GM12878 (cell line): ENCODE data around the gene EEF1A1. TPM values are rescaled to one million over a fixed set of nuclear protein-coding genes. Genes with fewer than 3 reads are reported as not detected.
A peak's percentile ranks its signal among the peaks of the same experiment; 100 is the strongest.

Source experiments
- BHLHE40 ChIP-seq, 2 experiments: fragments of 450-650 bp in 1 of 2; IDR thresholded peaks; 2 replicates each; pipeline ENCODE4 v1.6.1; 2011 to 2017; ENCODE audit warnings: low read depth in 2 of 2, borderline replicate concordance in 1 of 2, improper control_type of control experiment in 1 of 2, low read length in 1 of 2, mild to moderate bottlenecking in 1 of 2
- CBFB ChIP-seq: IDR thresholded peaks from 2 replicates; pipeline ENCODE4 v1.6.1; 2016; ENCODE audit warnings: antibody characterized with exemption, low read depth
- CHD4 ChIP-seq: fragments of 200-600 bp; sonication (generic); IDR thresholded peaks from 2 replicates; pipeline ENCODE4 v1.6.1; 2016; ENCODE audit warnings: mild to moderate bottlenecking
- ESRRA ChIP-seq: IDR thresholded peaks from 2 replicates; pipeline ENCODE4 v1.6.1; 2012; ENCODE audit warnings: mild to moderate bottlenecking, low read length, improper control_type of control experiment
- FOXM1 ChIP-seq: IDR thresholded peaks from 2 replicates; pipeline ENCODE4 v1.6.1; 2012; ENCODE audit warnings: low read depth, mild to moderate bottlenecking, inconsistent platforms, low read length, moderate library complexity
- GABPA ChIP-seq: IDR thresholded peaks from 2 replicates; pipeline ENCODE4 v1.6.1; 2014; ENCODE audit warnings: antibody characterized with exemption, low read depth, mild to moderate bottlenecking, inconsistent platforms
- KDM1A ChIP-seq: fragments of 200-600 bp; sonication (generic); IDR thresholded peaks from 2 replicates; pipeline ENCODE4 v1.6.1; 2016; ENCODE audit warnings: borderline replicate concordance
- MEF2B ChIP-seq: fragments of 450-650 bp; IDR thresholded peaks from 2 replicates; pipeline ENCODE4 v1.6.1; 2018; ENCODE audit warnings: mild to moderate bottlenecking, moderate library complexity; ENCODE audit not compliant: partially characterized antibody, poor library complexity, severe bottlenecking
- PML ChIP-seq: IDR thresholded peaks from 2 replicates; pipeline ENCODE4 v1.6.1; 2012; ENCODE audit warnings: low read length, inconsistent platforms
- POLR2AphosphoS5 ChIP-seq: IDR thresholded peaks from 2 replicates; pipeline ENCODE4 v1.6.1; 2011; ENCODE audit warnings: mild to moderate bottlenecking, low read length, inconsistent platforms
- SRF ChIP-seq, 2 experiments: IDR thresholded peaks; 2 replicates each; pipeline ENCODE4 v1.6.1; 2011; ENCODE audit warnings: low read depth in 2 of 2, low read length in 2 of 2, mild to moderate bottlenecking in 1 of 2, moderate library complexity in 1 of 2
- SUZ12 ChIP-seq: fragments of 200-600 bp; sonication (generic); IDR thresholded peaks from one replicate; pipeline ENCODE4 v1.6.1; 2018; ENCODE audit warnings: antibody characterized with exemption, mild to moderate bottlenecking; ENCODE audit not compliant: unreplicated experiment
- TAF1 ChIP-seq: IDR thresholded peaks from 2 replicates; pipeline ENCODE4 v1.6.1; 2011; ENCODE audit warnings: mild to moderate bottlenecking, low read depth, low read length, borderline replicate concordance
- TCF12 ChIP-seq: IDR thresholded peaks from 2 replicates; pipeline ENCODE4 v1.6.1; 2011; ENCODE audit warnings: low read depth, mild to moderate bottlenecking, low read length
- YY1 ChIP-seq: IDR thresholded peaks from 2 replicates; pipeline ENCODE4 v1.6.1; 2011; ENCODE audit warnings: low read depth, mild to moderate bottlenecking, low read length
- ZNF24 ChIP-seq: fragments of 450-650 bp; IDR thresholded peaks from 2 replicates; pipeline ENCODE4 v1.6.1; 2017; ENCODE audit warnings: antibody characterized with exemption, mild to moderate bottlenecking
- ZNF384 ChIP-seq: IDR thresholded peaks from 2 replicates; pipeline ENCODE4 v1.6.1; 2012; ENCODE audit warnings: low read depth, mild to moderate bottlenecking, low read length, improper control_type of control experiment, borderline replicate concordance
- polyA plus RNA-seq, 11 experiments: library from polyadenylated mRNA; depleted of rRNA in 4 of 11; unstranded in 6 of 11; stranded (reverse) in 5 of 11; fragments of >200 nt; fragmentation: Nextera tagmentation in 4 of 11; fragmentation: Illumina TruSeq in 1 of 11; extraction: Ambion mirVana in 4 of 11; extraction: Trizol in 1 of 11; gene quantifications; 1 replicate in 1 of 11; 2 replicates in 10 of 11; pipeline versions ENCODE4 v1.2.1 to v1.2.3, GENCODE V29; 2011 to 2016; ENCODE audit warnings: inconsistent platforms in 2 of 11, missing spikeins in 2 of 11, low read depth in 1 of 11
- total RNA-seq, 4 experiments: library from RNA; depleted of rRNA in 3 of 4; stranded (reverse); fragments of >200 nt in 3 of 4; fragmentation: Illumina TruSeq in 1 of 4; extraction: Trizol in 1 of 4; gene quantifications; 2 replicates each; pipeline versions ENCODE4 v1.2.1 to v1.2.3, GENCODE V29; 2013 to 2021
- TF ChIP-seq, protein P1 (sequence below): IDR thresholded peaks from 2 replicates; pipeline ENCODE4 v1.6.1; 2012; ENCODE audit warnings: low read length, inconsistent platforms
- TF ChIP-seq, protein P2 (sequence below): fragments of 450-650 bp; IDR thresholded peaks from 2 replicates; pipeline ENCODE4 v1.6.1; 2018; ENCODE audit warnings: borderline replicate concordance, mild to moderate bottlenecking; ENCODE audit not compliant: partially characterized antibody
- TF ChIP-seq, protein P3 (sequence below): IDR thresholded peaks from 2 replicates; pipeline ENCODE4 v1.6.1; 2011; ENCODE audit warnings: mild to moderate bottlenecking, low read depth, low read length, moderate library complexity; ENCODE audit not compliant: insufficient replicate concordance

Gene EEF1A1
- total and polyA plus RNA-seq, 10 of the 15 experiments (the other 5 are each of a cell fraction or from before 2014, with no cell fraction given), result 4,214 to 18,090 (median 14,132) TPM

DNA sequence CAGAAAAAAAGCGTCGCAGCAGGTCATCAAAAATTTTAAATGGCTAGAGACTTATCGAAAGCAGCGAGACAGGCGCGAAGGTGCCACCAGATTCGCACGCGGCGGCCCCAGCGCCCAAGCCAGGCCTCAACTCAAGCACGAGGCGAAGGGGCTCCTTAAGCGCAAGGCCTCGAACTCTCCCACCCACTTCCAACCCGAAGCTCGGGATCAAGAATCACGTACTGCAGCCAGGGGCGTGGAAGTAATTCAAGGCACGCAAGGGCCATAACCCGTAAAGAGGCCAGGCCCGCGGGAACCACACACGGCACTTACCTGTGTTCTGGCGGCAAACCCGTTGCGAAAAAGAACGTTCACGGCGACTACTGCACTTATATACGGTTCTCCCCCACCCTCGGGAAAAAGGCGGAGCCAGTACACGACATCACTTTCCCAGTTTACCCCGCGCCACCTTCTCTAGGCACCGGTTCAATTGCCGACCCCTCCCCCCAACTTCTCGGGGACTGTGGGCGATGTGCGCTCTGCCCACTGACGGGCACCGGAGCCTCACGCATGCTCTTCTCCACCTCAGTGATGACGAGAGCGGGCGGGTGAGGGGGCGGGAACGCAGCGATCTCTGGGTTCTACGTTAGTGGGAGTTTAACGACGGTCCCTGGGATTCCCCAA is at the start of gene EEF1A1 (continued):
- peak; percentile 93 for TF ChIP-seq FOXM1
- peak; percentile 15 for TF ChIP-seq MEF2B
- TF ChIP-seq ZNF24, result peak; percentile 69; the same call in 1 of the 2 replicates
- TF ChIP-seq POLR2AphosphoS5, result peak; percentile 100
- TF ChIP-seq TAF1, result peak; percentile 99
- TF ChIP-seq YY1, result peak; percentile 89
- peak; percentile 99 for TF ChIP-seq CBFB
- peak; percentile 100 for TF ChIP-seq PML
- TF ChIP-seq, protein P1, sequence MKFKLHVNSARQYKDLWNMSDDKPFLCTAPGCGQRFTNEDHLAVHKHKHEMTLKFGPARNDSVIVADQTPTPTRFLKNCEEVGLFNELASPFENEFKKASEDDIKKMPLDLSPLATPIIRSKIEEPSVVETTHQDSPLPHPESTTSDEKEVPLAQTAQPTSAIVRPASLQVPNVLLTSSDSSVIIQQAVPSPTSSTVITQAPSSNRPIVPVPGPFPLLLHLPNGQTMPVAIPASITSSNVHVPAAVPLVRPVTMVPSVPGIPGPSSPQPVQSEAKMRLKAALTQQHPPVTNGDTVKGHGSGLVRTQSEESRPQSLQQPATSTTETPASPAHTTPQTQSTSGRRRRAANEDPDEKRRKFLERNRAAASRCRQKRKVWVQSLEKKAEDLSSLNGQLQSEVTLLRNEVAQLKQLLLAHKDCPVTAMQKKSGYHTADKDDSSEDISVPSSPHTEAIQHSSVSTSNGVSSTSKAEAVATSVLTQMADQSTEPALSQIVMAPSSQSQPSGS, result peak; percentile 80; the same call in 1 of the 2 replicates
- TF ChIP-seq SRF (IDR thresholded peaks at IDR 0.05; ENCODE audit: low read depth in 2 of 2, low read length in 2 of 2), result no peak
- TF ChIP-seq, protein P2, sequence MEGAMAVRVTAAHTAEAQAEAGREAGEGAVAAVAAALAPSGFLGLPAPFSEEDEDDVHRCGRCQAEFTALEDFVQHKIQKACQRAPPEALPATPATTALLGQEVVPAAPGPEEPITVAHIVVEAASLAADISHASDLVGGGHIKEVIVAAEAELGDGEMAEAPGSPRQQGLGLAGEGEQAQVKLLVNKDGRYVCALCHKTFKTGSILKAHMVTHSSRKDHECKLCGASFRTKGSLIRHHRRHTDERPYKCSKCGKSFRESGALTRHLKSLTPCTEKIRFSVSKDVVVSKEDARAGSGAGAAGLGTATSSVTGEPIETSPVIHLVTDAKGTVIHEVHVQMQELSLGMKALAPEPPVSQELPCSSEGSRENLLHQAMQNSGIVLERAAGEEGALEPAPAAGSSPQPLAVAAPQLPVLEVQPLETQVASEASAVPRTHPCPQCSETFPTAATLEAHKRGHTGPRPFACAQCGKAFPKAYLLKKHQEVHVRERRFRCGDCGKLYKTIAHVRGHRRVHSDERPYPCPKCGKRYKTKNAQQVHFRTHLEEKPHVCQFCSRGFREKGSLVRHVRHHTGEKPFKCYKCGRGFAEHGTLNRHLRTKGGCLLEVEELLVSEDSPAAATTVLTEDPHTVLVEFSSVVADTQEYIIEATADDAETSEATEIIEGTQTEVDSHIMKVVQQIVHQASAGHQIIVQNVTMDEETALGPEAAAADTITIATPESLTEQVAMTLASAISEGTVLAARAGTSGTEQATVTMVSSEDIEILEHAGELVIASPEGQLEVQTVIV, result no peak
- peak; percentile 81; the same call in 1 of the 2 replicates for TF ChIP-seq TCF12
- no peak for TF ChIP-seq CHD4
- TF ChIP-seq, protein P3, sequence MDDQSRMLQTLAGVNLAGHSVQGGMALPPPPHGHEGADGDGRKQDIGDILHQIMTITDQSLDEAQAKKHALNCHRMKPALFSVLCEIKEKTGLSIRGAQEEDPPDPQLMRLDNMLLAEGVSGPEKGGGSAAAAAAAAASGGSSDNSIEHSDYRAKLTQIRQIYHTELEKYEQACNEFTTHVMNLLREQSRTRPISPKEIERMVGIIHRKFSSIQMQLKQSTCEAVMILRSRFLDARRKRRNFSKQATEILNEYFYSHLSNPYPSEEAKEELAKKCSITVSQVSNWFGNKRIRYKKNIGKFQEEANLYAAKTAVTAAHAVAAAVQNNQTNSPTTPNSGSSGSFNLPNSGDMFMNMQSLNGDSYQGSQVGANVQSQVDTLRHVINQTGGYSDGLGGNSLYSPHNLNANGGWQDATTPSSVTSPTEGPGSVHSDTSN, result no peak
- TF ChIP-seq SUZ12, result no peak
- TF ChIP-seq ZNF384, result no peak
- TF ChIP-seq BHLHE40 (IDR thresholded peaks at IDR 0.05; ENCODE audit: borderline replicate concordance in 1 of 2, low read depth in 2 of 2, low read length in 1 of 2), result peak; percentile 69 to 84; a peak in 3 of 4 replicates
- no peak for TF ChIP-seq GABPA
- peak; percentile 38; the same call in 1 of the 2 replicates for TF ChIP-seq ESRRA
- no peak for TF ChIP-seq KDM1A
